KG1 (cell line): Measurements from ENCODE around the gene POLR3B.

Source experiments
- DNase-seq: peaks from one replicate; lab custom pipeline; 2025; lab: John Stamatoyannopoulos, UW

Gene POLR3B

DNA sequence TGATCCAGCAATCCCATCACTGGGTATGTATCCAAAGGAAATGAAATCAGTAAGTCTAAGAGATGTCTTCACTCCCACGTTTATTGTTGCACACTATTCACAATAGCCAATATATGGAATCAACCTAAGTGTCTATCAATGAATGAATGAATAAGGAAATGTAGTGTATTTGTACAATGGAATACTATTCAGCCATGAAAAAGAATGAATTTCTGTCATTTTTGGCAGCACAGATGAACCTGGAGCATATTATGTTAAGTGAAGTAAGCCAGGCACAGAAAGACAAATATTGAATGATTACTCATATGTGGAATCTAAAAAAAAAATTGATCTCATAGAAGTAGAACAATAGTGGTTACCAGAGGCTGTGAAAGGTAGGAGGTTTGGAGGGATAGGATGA, 194.7 kb downstream of the POLR3B start:
- DNase-seq = no peak
